ENCODE results near the gene PRKCZ. TPM values are rescaled to one million over a fixed set of nuclear protein-coding genes. Genes with fewer than 3 reads are reported as not detected.

The PRKCZ gene
- total RNA-seq, 1 donor from 2014 or later = 28.1 TPM

- no peak for TF ChIP-seq CTCF (conservative IDR thresholded peaks at IDR 0.05; ENCODE audit: low read depth, low read length)
- no peak for DNase-seq (ENCODE audit: low read depth)
- H3K4me3 ChIP-seq (ENCODE audit: low read depth, low read length) = no peak overlapping the region
Measured at GRCh38 chr1:2072109-2072806, 22.0 kb downstream of the PRKCZ start.

- no peak overlapping the region for H3K4me3 ChIP-seq (ENCODE audit: low read depth, low read length)
- no peak for DNase-seq (ENCODE audit: low read depth)
- TF ChIP-seq CTCF (conservative IDR thresholded peaks at IDR 0.05; ENCODE audit: low read depth, low read length) = no peak
Measured at GRCh38 chr1:2072891-2073290, 22.7 kb downstream of the PRKCZ start.

- no peak for TF ChIP-seq CTCF (conservative IDR thresholded peaks at IDR 0.05; ENCODE audit: low read depth, low read length)
- no peak overlapping the region for H3K4me3 ChIP-seq (ENCODE audit: low read depth, low read length)
- DNase-seq (ENCODE audit: low read depth) = no peak
Measured at GRCh38 chr1:2073382-2074230, 23.4 kb downstream of the PRKCZ start.

GRCh38 chr1:2074396-2074795 lies 24.2 kb downstream of the PRKCZ start:
- no peak overlapping the region for H3K4me3 ChIP-seq (ENCODE audit: low read depth, low read length)
- no peak for TF ChIP-seq CTCF (conservative IDR thresholded peaks at IDR 0.05; ENCODE audit: low read depth, low read length)
- no peak for DNase-seq (ENCODE audit: low read depth)

GRCh38 chr1:2074944-2075740 lies 24.9 kb downstream of the PRKCZ start:
- DNase-seq (ENCODE audit: low read depth) = no peak
- TF ChIP-seq CTCF (conservative IDR thresholded peaks at IDR 0.05; ENCODE audit: low read depth, low read length) = no peak
- no peak overlapping the region for H3K4me3 ChIP-seq (ENCODE audit: low read depth, low read length)

GRCh38 chr1:2076826-2077225 lies 26.6 kb downstream of the PRKCZ start:
- DNase-seq (ENCODE audit: low read depth) = no peak
- H3K4me3 ChIP-seq (ENCODE audit: low read depth, low read length) = no peak overlapping the region
- TF ChIP-seq CTCF (conservative IDR thresholded peaks at IDR 0.05; ENCODE audit: low read depth, low read length) = no peak

Measured in epithelial cell of proximal tubule (primary cell).